T-helper 17 cell (primary cell): Measurements from ENCODE around the gene NXNL2. TPM values are rescaled to one million over a fixed set of nuclear protein-coding genes. Genes with fewer than 3 reads are reported as not detected.
A peak's percentile ranks its signal among the peaks of the same experiment; 100 is the strongest.

Experiments used
- ATAC-seq: fragments of 150-1000 bp; cut with Tn5 transposase; 2 replicates; pipeline ENCODE4 v1.10.0; 2021; ENCODE audit warnings: mild to moderate bottlenecking, moderate library complexity
- DNase-seq, 3 donors: peaks; one replicate each; pipeline versions ENCODE4 v3.0.0 to v3.0.0-alpha.2; 2020 to 2021
- H3K9me3 ChIP-seq: one replicate; pipeline ENCODE4 v1.7.0; 2013; ENCODE audit warnings: low read length, mild to moderate bottlenecking; ENCODE audit not compliant: control insufficient read depth, poor library complexity, severe bottlenecking
- H3K27ac Mint-ChIP-seq: one replicate; pipeline ENCODE4 v1.8.0; 2022; ENCODE audit warnings: mild to moderate bottlenecking, moderate library complexity, mixed read lengths
- H3K27me3 Mint-ChIP-seq: one replicate; pipeline ENCODE4 v1.8.0; 2022; ENCODE audit warnings: mixed read lengths
- H3K36me3 Mint-ChIP-seq: one replicate; pipeline ENCODE4 v1.8.0; 2022; ENCODE audit warnings: low read depth, mixed read lengths
- H3K4me1 Mint-ChIP-seq: one replicate; pipeline ENCODE4 v1.8.0; 2022; ENCODE audit warnings: mild to moderate bottlenecking, mixed read lengths
- H3K4me3 Mint-ChIP-seq: one replicate; pipeline ENCODE4 v1.8.0; 2022; ENCODE audit warnings: mild to moderate bottlenecking, moderate library complexity, mixed read lengths
- total RNA-seq, 4 donors: library from RNA in 2 of 4; stranded (reverse) in 2 of 4; gene quantifications; one replicate each; pipeline ENCODE4 v1.2.3 and lab custom pipeline; 2022 to 2026

NXNL2 gene
- total RNA-seq, 2 donors from 2014 or later: not detected

DNA sequence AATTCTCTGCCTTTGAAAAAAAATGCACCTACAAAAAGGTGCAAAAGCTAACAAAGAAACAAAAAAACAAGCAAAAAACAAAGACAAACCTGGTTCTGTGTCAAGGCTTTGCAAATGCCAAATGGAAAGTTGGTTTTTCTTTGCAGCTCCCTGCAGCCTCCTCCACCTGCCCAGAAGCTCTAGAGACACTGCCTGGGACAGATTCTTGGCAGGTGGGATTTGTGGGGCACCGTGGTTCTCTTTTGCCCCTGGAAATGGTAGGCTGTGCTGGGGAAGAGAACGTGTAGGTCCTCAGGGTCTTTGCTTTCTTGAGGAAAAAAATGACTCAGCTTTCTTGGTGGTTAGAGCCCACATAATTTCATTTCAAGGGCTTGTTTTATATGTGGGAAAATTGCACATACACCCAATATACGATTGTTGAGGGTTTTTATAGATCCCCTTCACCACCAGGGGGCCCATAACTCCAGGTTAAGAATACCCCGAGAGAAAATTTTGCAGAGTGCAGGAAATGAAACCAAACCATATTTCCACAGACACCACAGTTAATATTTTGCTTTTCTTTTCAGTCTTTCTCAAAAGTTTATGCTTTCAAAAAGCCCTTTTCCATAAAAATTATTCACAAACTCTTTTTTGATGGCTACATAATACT lies 58.7 kb downstream of the NXNL2 start:
- H3K4me1 Mint-ChIP-seq: peaks cover 2% of the 10 kb centered on the region
- H3K27me3 Mint-ChIP-seq: peaks cover 44% of the 10 kb centered on the region
- ATAC-seq: peak; percentile 61
- no peak overlapping the region for H3K4me3 Mint-ChIP-seq
- peaks cover 6% of the 10 kb centered on the region for H3K36me3 Mint-ChIP-seq
- no peaks in the 10 kb centered on the region for H3K9me3 ChIP-seq
- no peak overlapping the region for H3K27ac Mint-ChIP-seq
- peak in 1 of 3 donors; percentile 29 for DNase-seq

Other genes starting within 250 kb of the NXNL2 start
- gene SPIN1, start 146.7 kb upstream of the NXNL2 start, total RNA-seq: 10 to 100 TPM; 18.7 to 25.1 TPM